Endothelial cell of umbilical vein (primary cell): ENCODE data around the gene CUBN. TPM values are rescaled to one million over a fixed set of nuclear protein-coding genes. Genes with fewer than 3 reads are reported as not detected.

ENCODE experiments used
- BruUV-seq: library from RNA; stranded (reverse); fragments of 400-500 nt; replicated peaks from 2 replicates; lab custom pipeline; 2021; lab: Mats Ljungman, UMichigan
- CTCF ChIA-PET: fragments of 300-600, 350-600 bp; sonication (Branson Sonifier 250); formaldehyde crosslinking; loops from one replicate; lab custom pipeline; 2021; ENCODE audit warnings: antibody characterized with exemption, inconsistent platforms; lab: Charles Lee
- POLR2A ChIA-PET: fragments of 300-600, 350-600 bp; sonication (Branson Sonifier 250); formaldehyde crosslinking; loops from one replicate; lab custom pipeline; 2021; ENCODE audit warnings: antibody characterized with exemption, inconsistent platforms; lab: Charles Lee
- DNase-seq: peaks from one replicate; pipeline ENCODE4 v3.0.0-alpha.2; 2011; ENCODE audit warnings: low read depth, low spot score
- FAIRE-seq: peaks from 2 replicates; lab custom pipeline; 2011; peaks lifted over from hg19 to GRCh38; lab: Jason Lieb, UNC
- H2AFZ ChIP-seq: 2 replicates; pipeline ENCODE4 v1.6.0; 2012; ENCODE audit warnings: low read depth, low read length, control low read depth, inconsistent platforms
- H3K27ac ChIP-seq: 2 replicates; pipeline ENCODE4 v1.5.1; 2011; ENCODE audit warnings: low read depth, mild to moderate bottlenecking, control low read depth, low read length, moderate library complexity; ENCODE audit not compliant: insufficient read depth
- H3K27me3 ChIP-seq, 2 experiments: 2 replicates each; pipeline versions ENCODE4 v1.6.0 to v1.6.1; 2011; ENCODE audit warnings: low read length in 2 of 2, mixed read lengths in 1 of 2; ENCODE audit not compliant: control insufficient read depth in 2 of 2, insufficient read depth in 2 of 2
- H3K36me3 ChIP-seq, 2 experiments: 2 replicates in 1 of 2; 3 replicates in 1 of 2; pipeline ENCODE4 v1.5.1; 2011; ENCODE audit warnings: low read length in 2 of 2, mild to moderate bottlenecking in 1 of 2, moderate library complexity in 1 of 2; ENCODE audit not compliant: control insufficient read depth in 2 of 2, insufficient read depth in 2 of 2; ENCODE audit errors: extremely low read depth in 1 of 2
- H3K4me1 ChIP-seq: 3 replicates; pipeline ENCODE4 v1.5.1; 2011; ENCODE audit warnings: mild to moderate bottlenecking, low read length; ENCODE audit not compliant: control insufficient read depth, insufficient read depth; ENCODE audit errors: extremely low read depth
- H3K4me2 ChIP-seq: 2 replicates; pipeline ENCODE4 v1.6.1; 2011; ENCODE audit warnings: low read length, control low read depth, mixed read lengths; ENCODE audit not compliant: insufficient read depth
- H3K4me3 ChIP-seq, 3 experiments: fragments of 200-600 bp in 1 of 3; sonication (generic), shearing (Covaris generic) in 1 of 3; replicated peaks in 1 of 3; 2 replicates each; pipeline ENCODE4 v1.5.1; 2011 to 2016; ENCODE audit warnings: control low read depth in 3 of 3, low read length in 3 of 3, mild to moderate bottlenecking in 2 of 3, inconsistent platforms in 1 of 3, low read depth in 1 of 3, moderate library complexity in 1 of 3; ENCODE audit not compliant: insufficient read depth in 1 of 3
- H3K79me2 ChIP-seq: 2 replicates; pipeline ENCODE4 v1.6.0; 2012; ENCODE audit warnings: low read length, inconsistent platforms; ENCODE audit not compliant: control insufficient read depth, insufficient read depth
- H3K9ac ChIP-seq: replicated peaks from 2 replicates; pipeline ENCODE3; 2011; ENCODE audit warnings: low read length, control low read depth; ENCODE audit not compliant: insufficient read depth; ENCODE audit errors: extremely low read depth
- H3K9me1 ChIP-seq: replicated peaks from 3 replicates; pipeline ENCODE4 v1.6.0; 2011; ENCODE audit warnings: mild to moderate bottlenecking, low read length; ENCODE audit not compliant: control insufficient read depth, insufficient read depth; ENCODE audit errors: extremely low read depth
- H3K9me3 ChIP-seq: replicated peaks from 2 replicates; pipeline ENCODE4 v1.5.1; 2012; ENCODE audit warnings: low read length, inconsistent platforms; ENCODE audit not compliant: control insufficient read depth, insufficient read depth
- H4K20me1 ChIP-seq: replicated peaks from 2 replicates; pipeline ENCODE3; 2011; ENCODE audit warnings: mild to moderate bottlenecking, low read length; ENCODE audit not compliant: control insufficient read depth, insufficient read depth; ENCODE audit errors: extremely low read depth
- CTCF ChIP-seq, 2 donors: IDR thresholded peaks; 1 replicate in 1 of 2; 2 replicates in 1 of 2; pipeline ENCODE4 v1.5.1; 2011; ENCODE audit warnings: low read length in 2 of 2, mild to moderate bottlenecking in 2 of 2, moderate library complexity in 2 of 2, control low read depth in 1 of 2, inconsistent platforms in 1 of 2, low read depth in 1 of 2; ENCODE audit not compliant: insufficient read depth in 1 of 2; ENCODE audit errors: extremely low read depth in 1 of 2
- EZH2 ChIP-seq: IDR thresholded peaks from 2 replicates; pipeline ENCODE4 v1.6.1; 2012; ENCODE audit warnings: borderline replicate concordance, low read depth, mild to moderate bottlenecking, moderate library complexity, low read length, inconsistent platforms; ENCODE audit not compliant: severe bottlenecking
- FOS ChIP-seq: IDR thresholded peaks from 2 replicates; pipeline ENCODE4 v1.6.1; 2011; ENCODE audit warnings: mild to moderate bottlenecking, low read length, moderate library complexity, borderline replicate concordance; ENCODE audit not compliant: insufficient read depth
- GATA2 ChIP-seq: IDR thresholded peaks from 2 replicates; pipeline ENCODE4 v1.7.0; 2011; ENCODE audit warnings: low read depth, mild to moderate bottlenecking, moderate library complexity, mixed read lengths, low read length; ENCODE audit not compliant: insufficient read length, insufficient read depth
- JUN ChIP-seq: IDR thresholded peaks from 2 replicates; pipeline ENCODE4 v1.6.1; 2011; ENCODE audit warnings: borderline replicate concordance, low read depth; ENCODE audit not compliant: insufficient read length, insufficient read depth
- MAX ChIP-seq: IDR thresholded peaks from 2 replicates; pipeline ENCODE4 v1.6.1; 2011; ENCODE audit not compliant: insufficient read depth, insufficient read length
- MYC ChIP-seq: IDR thresholded peaks from one replicate; pipeline ENCODE4 v1.6.1; 2011; ENCODE audit warnings: mild to moderate bottlenecking, low read depth, low read length
- POLR2A ChIP-seq: IDR thresholded peaks from 2 replicates; pipeline ENCODE4 v1.6.1; 2012; ENCODE audit warnings: low read depth, mild to moderate bottlenecking, control low read depth, low read length
- POLR2AphosphoS5 ChIP-seq: IDR thresholded peaks from 2 replicates; pipeline ENCODE4 v1.6.1; 2012; ENCODE audit warnings: low read depth, mild to moderate bottlenecking, control low read depth, low read length, moderate library complexity; ENCODE audit not compliant: insufficient read depth
- dilution Hi-C: fragments of 300-500 bp; cut with MboI; formaldehyde crosslinking; loops from one replicate; pipeline ENCODE4 v1.15.0; 2019; ENCODE audit warnings: low sequenced_read_pairs; ENCODE audit not compliant: extremely low pct_ligation_motif_present
- intact Hi-C: fragments of 100-400 bp; cut with micrococcal nuclease; formaldehyde crosslinking; loops from one replicate; pipeline ENCODE4 v1.10.0; 2022
- polyA plus RNA-seq, 4 experiments: library from polyadenylated mRNA; depleted of rRNA in 3 of 4; stranded (reverse) in 3 of 4; unstranded in 1 of 4; fragments of >200 nt; gene quantifications; 2 replicates each; pipeline versions ENCODE4 v1.2.1 to v1.2.3, GENCODE V29; 2011 to 2012; ENCODE audit warnings: missing spikeins in 1 of 4
- total RNA-seq: library from RNA; stranded (reverse); gene quantifications from 2 replicates; pipeline ENCODE4 v1.2.3, GENCODE V29; 2021

Gene CUBN
- total and polyA plus RNA-seq, 2 donors (not counting 3 experiments of a cell fraction or from before 2014, with no cell fraction given): 2.7 to 4.6 TPM

- TF ChIP-seq JUN: no peak
- TF ChIP-seq MAX: no peak
- DNase-seq (no peak), FAIRE-seq (no peak)
- Histone ChIP-seq H3K4me1 (no peaks in the 10 kb centered on the region), H3K27me3 (no peaks in the 10 kb centered on the region), H3K36me3 (no peaks in the 10 kb centered on the region), H4K20me1 (no peaks in the 10 kb centered on the region), H3K4me3 (no peak overlapping the region), H3K9me1 (no peaks in the 10 kb centered on the region), H3K9me3 (no peaks in the 10 kb centered on the region), H3K9ac (no peak overlapping the region), H3K27ac (no peak overlapping the region), H3K79me2 (no peaks in the 10 kb centered on the region), H3K4me2 (no peak overlapping the region), H2AFZ (no peak overlapping the region)
- ChIA-PET POLR2A (no interaction called here), CTCF (no interaction called here)
- intact Hi-C loops: no loop called here
- dilution Hi-C loops: no loop called here
- no TSS peak for BruUV-seq
These were observed 234.8 kb downstream of the CUBN start for GRCh38 chr10:16894821-16895220.

- no peaks in the 10 kb centered on the region for H3K9me3 ChIP-seq
- FAIRE-seq: no peak
- no peak overlapping the region for H2AFZ ChIP-seq
- H3K36me3 ChIP-seq: no peaks in the 10 kb centered on the region
- TF ChIP-seq POLR2AphosphoS5 (no peak), JUN (no peak), MAX (no peak), CTCF (IDR thresholded peaks at IDR 0.05; ENCODE audit: extremely low read depth in 1 of 2, insufficient read depth in 1 of 2, low read depth in 1 of 2, low read length in 2 of 2) (no peak), MYC (no peak), POLR2A (no peak), EZH2 (no peak), GATA2 (no peak), FOS (no peak)
- no peak overlapping the region for H3K4me2 ChIP-seq
- POLR2A ChIA-PET: no interaction called here
- no peaks in the 10 kb centered on the region for H3K79me2 ChIP-seq
- no peaks in the 10 kb centered on the region for H3K27me3 ChIP-seq
- H3K4me3 ChIP-seq: no peak overlapping the region
- H3K9ac ChIP-seq: no peak overlapping the region
- DNase-seq: no peak
- no TSS peak for BruUV-seq
- H3K4me1 ChIP-seq: no peaks in the 10 kb centered on the region
- H3K27ac ChIP-seq: no peak overlapping the region
- intact Hi-C loops: no loop called here
- CTCF ChIA-PET: no interaction called here
- H4K20me1 ChIP-seq: no peaks in the 10 kb centered on the region
- dilution Hi-C loops: no loop called here
- no peaks in the 10 kb centered on the region for H3K9me1 ChIP-seq
These were observed 235.9 kb downstream of the CUBN start for GRCh38 chr10:16893664-16894063.
